GM18907 (cell line): Measurements from ENCODE around the gene SPINK4.

Experiments
- ATAC-seq: cut with Tn5 transposase; IDR thresholded peaks from one replicate; pipeline ENCODE4 v1.9.1; 2021; ENCODE audit warnings: mild to moderate bottlenecking, moderate library complexity; ENCODE audit not compliant: unreplicated experiment

SPINK4 gene, protein sequence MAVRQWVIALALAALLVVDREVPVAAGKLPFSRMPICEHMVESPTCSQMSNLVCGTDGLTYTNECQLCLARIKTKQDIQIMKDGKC

GRCh38 chr9:33239921-33240320, at the start of gene SPINK4:
Gene SPINK4 (plus strand): TSS chr9:33240167. CDS start chr9:33240209, 42 bp downstream.
- no peak for ATAC-seq

- ATAC-seq: no peak
Observed at GRCh38 chr9:33192493-33193255, 47.3 kb upstream of the SPINK4 start.

DNA sequence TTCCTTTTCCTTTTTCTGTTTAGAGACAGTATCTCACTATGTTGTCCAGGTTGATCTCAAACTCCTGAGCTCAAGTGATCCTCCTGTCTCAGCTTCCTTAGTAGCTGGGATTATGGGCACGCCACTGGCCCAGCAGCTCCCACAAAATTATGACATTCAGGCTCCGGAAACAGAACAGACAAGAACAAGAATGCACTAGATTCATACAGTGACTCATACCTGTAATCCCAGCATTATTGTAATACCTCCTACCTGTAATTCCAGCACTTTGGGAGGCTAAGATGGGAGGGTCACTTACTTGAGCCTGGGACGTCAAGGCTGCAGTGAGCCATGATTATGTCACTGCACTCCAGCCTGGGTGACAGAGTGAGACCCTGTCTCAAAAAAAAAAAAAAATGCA, 46.1 kb upstream of the SPINK4 start:
- no peak for ATAC-seq

DNA sequence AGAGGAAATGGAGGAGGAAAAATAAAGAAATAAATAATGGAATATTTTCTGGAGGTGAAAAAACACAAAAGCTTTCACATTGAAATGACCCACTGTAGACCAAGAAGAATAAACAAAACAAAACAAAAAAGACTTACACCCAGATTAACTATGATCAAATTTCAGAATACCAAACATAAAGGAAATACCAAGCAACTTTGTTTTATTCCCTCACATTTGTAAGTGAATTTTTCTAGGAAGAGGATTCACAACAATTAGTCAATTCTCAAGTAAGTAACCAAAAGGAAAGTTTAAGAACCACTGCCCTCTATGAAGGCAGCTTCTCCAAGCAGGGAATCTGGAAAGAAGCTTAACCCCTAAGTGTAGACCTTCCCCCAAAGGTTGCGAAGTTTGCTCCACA, 43.2 kb upstream of the SPINK4 start:
- no peak for ATAC-seq

GRCh38 chr9:33197279-33198152, 42.5 kb upstream of the SPINK4 start:
- ATAC-seq: no peak

- ATAC-seq: no peak
Observed at GRCh38 chr9:33198165-33198564, 41.8 kb upstream of the SPINK4 start.

GRCh38 chr9:33202018-33202417, 37.9 kb upstream of the SPINK4 start:
- ATAC-seq: peak; percentile 58

DNA sequence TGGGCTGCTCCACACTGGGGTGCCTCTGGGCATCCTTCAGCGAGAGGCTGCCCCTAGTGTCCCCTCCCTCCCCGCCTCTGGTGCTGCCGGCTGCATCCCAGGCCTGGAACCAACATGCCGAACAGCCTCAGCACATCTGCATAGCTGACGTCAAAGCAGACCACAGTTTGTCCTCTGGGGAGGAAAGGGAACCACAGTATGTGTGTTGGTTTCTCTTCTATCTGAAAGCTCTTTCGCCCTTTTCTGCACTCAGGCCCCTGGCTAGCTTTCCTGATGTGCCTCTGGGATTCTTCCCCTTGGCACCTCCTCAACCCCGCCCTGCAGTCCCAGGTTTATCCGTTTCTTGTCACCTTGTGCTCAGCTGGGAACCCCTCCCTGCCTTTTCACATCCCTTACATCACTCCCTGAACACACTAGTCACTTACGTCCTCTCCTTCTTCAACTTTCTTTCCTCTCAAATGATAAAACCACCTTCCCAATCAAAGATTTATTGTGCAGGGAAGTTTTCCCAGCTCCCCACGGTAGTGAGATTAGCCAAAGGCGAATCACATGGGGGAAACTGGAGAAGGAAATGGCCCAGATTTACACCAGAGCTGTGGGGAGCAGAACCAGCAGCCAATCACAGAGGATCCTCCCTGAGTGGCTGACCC, 37.3 kb upstream of the SPINK4 start:
- peak; percentile 100 for ATAC-seq

DNA sequence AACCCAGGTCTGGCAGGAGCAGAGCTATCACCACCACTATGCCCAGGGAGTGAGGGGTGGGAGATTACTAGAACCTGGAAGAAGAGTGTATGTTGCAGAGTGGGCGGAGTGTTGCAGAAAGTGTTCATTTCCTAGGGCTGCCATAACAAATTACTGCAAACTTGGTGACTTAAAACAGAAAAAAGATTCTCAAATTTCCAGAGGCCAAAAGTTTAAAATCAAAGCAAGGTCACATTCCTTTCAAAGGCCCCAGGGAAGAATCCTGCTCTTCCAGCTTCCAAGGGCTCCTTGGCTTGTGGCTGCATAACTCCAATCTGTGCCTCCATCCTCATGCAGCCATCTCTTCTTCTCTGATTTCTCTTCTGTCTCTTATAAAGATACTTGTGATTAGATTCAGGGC, 30.6 kb upstream of the SPINK4 start:
- ATAC-seq: no peak

GRCh38 chr9:33210006-33210715, 29.8 kb upstream of the SPINK4 start:
- ATAC-seq: no peak

- ATAC-seq: no peak
Observed at GRCh38 chr9:33211695-33212393, 28.1 kb upstream of the SPINK4 start.

- no peak for ATAC-seq
Observed at GRCh38 chr9:33220681-33221567, 19.0 kb upstream of the SPINK4 start.

DNA sequence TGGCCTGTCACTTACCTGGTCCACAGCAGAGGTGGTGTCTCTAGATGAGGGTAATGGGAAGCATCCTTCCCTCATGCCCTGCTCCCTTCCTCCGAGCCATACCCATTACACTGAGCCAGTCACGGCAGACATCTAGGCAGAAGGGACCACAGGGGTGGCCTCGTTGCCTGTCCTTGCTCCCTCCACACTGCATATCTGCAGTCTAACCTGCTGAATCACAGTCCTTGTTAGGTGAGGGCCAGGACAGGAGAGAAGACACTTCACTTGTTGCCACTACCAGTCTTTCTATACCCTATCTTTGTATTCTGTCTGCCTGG, 18.4 kb upstream of the SPINK4 start:
- ATAC-seq: no peak

DNA sequence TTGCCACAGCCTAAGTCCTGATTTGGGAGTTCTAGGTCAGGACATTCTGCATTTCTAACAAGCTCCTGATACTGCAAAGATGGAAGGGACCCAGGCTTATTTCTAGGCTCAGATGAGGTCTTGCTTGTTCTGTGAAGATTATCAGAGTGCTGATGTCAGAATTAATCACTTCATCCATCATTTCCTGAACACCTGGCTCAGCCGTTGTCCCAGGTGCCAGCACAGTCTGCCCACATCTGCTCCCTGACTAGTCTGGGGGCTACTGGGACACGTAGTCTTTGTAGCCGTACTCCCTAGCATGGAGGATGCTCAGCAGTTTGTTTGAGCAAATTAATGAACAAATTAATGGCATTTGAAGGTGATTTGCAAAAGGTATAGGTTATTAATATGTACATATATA, 17.9 kb upstream of the SPINK4 start:
- ATAC-seq: no peak

DNA sequence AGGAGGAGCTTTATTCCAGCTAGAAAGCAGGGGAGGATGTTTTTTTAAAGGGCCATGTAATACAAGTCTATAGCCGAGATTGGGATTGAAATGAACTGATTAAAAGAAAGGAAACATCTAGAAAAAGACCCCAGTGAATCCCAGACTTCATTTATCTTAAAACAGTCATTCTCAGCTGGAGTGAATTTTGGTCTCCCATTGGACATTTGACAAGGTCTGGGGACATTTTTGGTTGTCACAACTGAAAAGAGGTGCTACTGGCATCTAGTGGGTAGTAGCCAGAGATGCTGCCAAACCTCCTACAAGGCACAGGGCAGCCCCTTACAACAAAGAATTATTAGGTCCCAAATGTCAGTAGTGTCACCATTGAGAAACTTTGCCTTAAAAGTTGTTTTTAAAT, 16.3 kb upstream of the SPINK4 start:
- no peak for ATAC-seq

DNA sequence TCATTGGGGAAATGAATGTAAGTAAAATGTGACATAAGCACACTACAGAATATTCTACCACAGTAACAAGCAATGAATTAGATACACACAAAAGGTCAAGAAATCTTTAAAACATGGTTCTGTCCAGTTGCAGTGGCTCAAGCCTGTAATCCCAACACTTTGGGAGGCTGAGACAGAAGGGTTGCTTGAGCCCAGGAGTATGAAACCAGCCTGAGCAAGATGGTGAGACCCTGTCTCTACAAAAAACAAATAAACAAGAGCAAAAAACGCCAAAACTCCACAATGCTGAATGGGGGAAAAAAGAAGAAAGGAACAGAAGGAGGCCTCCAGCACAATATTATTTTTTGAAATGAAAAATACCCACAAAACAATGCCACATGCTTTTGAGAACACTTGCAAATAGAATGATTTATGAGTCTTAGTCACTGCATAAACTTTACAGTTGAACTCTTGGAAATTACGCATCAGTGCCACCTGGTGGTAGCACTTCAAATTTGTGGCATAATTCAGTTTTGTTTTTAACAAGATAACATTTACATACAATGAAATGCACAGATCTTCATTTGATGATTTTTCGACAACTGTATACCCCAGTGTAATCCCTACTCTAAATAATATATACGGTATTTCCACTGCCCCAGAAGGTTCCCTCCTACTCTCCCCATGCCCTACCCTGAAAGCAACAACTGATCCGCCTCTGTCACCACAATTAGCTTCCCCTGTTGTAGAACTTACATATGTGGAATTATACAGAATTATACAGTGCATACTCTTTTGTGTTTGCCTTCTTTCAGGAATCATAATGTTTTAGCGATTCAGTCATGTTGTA, 14.4 kb upstream of the SPINK4 start:
- ATAC-seq: no peak

GRCh38 chr9:33227008-33227398, 13.0 kb upstream of the SPINK4 start:
- peak; percentile 57 for ATAC-seq

DNA sequence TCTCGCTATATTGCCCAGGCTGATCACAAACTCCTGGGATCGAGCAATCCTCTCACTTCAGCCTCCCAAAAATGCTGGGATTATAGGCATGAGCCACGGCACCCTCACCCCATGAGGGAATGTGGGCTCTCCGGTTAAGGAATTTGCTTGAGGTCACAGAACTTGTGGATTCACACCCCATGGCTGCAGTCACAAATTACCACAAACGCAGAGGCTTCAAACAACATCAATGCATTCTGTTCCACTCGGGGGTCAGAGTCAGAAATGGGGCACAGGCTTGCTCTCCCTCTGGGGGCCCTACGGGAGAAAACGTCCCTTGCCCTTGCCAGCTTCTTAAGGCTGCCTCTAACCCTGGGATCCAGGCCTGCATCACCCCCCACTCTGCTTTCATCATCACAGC, 12.2 kb upstream of the SPINK4 start:
- ATAC-seq: no peak

DNA sequence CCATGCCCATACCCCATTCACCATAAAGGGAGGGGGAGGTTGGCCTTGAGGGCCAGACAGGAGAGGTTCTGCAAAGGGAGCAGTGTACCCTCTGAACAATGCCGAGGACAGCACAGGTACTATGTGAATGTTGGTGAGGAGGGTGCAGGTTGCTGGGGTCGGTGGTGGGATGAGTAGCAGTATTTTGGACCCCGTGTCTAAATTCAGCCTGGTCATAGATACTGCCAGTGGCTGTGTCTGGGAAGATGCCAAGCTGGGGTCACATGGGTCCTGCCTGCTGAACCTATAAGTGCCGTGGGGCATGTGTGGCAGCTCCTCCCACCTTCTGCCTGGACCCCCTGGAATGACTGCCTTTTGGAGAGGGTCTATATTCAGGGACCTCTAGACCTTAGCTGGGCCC, 11.4 kb upstream of the SPINK4 start:
- no peak for ATAC-seq
